Activated CD4-positive, alpha-beta T cell treated with anti-CD3 and anti-CD28 coated beads, Interleukin-2, amount 10 ng/mL, durations not matched to agents 7 days and 5 days (primary cell): ENCODE measurements around the gene MED10. TPM values are rescaled to one million over a fixed set of nuclear protein-coding genes. Genes with fewer than 3 reads are reported as not detected.

Experiments
- CTCF ChIA-PET: fragments of 350-600 bp; sonication (Branson Sonifier 250); formaldehyde crosslinking; loops from one replicate; lab custom pipeline; 2021; ENCODE audit warnings: antibody characterized with exemption; lab: Charles Lee
- POLR2A ChIA-PET: fragments of 350-600 bp; sonication (Branson Sonifier 250); formaldehyde crosslinking; loops from one replicate; lab custom pipeline; 2021; ENCODE audit warnings: antibody characterized with exemption; lab: Charles Lee
- DNase-seq: peaks from one replicate; pipeline ENCODE4 v3.0.0-alpha.2; 2020
- H3K27ac Mint-ChIP-seq: one replicate; pipeline ENCODE4 v1.8.0; 2021; ENCODE audit warnings: mild to moderate bottlenecking, moderate library complexity, mixed read lengths
- H3K27me3 Mint-ChIP-seq: one replicate; pipeline ENCODE4 v1.8.0; 2021; ENCODE audit warnings: mixed read lengths
- H3K36me3 Mint-ChIP-seq: one replicate; pipeline ENCODE4 v1.8.0; 2021; ENCODE audit warnings: low read depth, mixed read lengths
- H3K4me1 Mint-ChIP-seq: one replicate; pipeline ENCODE4 v1.8.0; 2021; ENCODE audit warnings: mixed read lengths
- H3K4me3 Mint-ChIP-seq: one replicate; pipeline ENCODE4 v1.8.0; 2021; ENCODE audit warnings: mild to moderate bottlenecking, moderate library complexity, mixed read lengths
- H3K9me3 Mint-ChIP-seq: one replicate; pipeline ENCODE4 v1.8.0; 2021; ENCODE audit warnings: mixed read lengths
- total RNA-seq, 2 experiments: library from RNA; stranded (reverse); gene quantifications; one replicate each; pipeline ENCODE4 v1.2.3, GENCODE V29; 2021

MED10 gene
- total RNA-seq, 2 experiments from 2014 or later, result 52.7 to 53.9 TPM

GRCh38 chr5:6383376-6383775 lies 5.0 kb upstream of the MED10 start:
- ChIA-PET POLR2A (no interaction called here), CTCF (interaction anchor here (0.5 to 0.6 kb wide), 3 partner anchors 54 to 948 kb away, joined by 3 to 4 read pairs (median 3); no protein-coding TSS in a partner anchor)
- peaks cover under 1% of the 10 kb centered on the region for H3K36me3 Mint-ChIP-seq

GRCh38 chr5:6379246-6379645 lies 899 bp upstream of the MED10 start:
- Mint-ChIP-seq H3K4me3 (peak overlapping the region; percentile 94), H3K4me1 (peaks cover 42% of the 10 kb centered on the region), H3K27ac (peak overlapping the region; percentile 96), H3K9me3 (peaks cover 2% of the 10 kb centered on the region), H3K36me3 (peaks cover 36% of the 10 kb centered on the region), H3K27me3 (peaks cover 9% of the 10 kb centered on the region)
- CTCF ChIA-PET, result interaction anchor here (1.1 to 1.2 kb wide), 2 partner anchors 10 to 21 kb away, joined by 3 read pairs; no protein-coding TSS in a partner anchor
- no peak for DNase-seq
- POLR2A ChIA-PET, result interaction anchor here (0.9 kb wide), 1 partner anchor 957 kb away, joined by 3 read pairs; the partner anchor contains the start of gene ICE1

More at GRCh38 chr5:6383376-6383775, 5.0 kb upstream of the MED10 start:
- DNase-seq, result no peak
- Mint-ChIP-seq H3K27me3 (peaks cover 16% of the 10 kb centered on the region), H3K9me3 (peaks cover 2% of the 10 kb centered on the region), H3K4me3 (no peak overlapping the region), H3K4me1 (peaks cover 12% of the 10 kb centered on the region), H3K27ac (no peak overlapping the region)

- H3K36me3 Mint-ChIP-seq, result peaks cover 41% of the 10 kb centered on the region
- H3K9me3 Mint-ChIP-seq, result peaks cover 2% of the 10 kb centered on the region
- no peak for DNase-seq
- H3K27ac Mint-ChIP-seq, result peak overlapping the region; percentile 96
- H3K27me3 Mint-ChIP-seq, result peaks cover 6% of the 10 kb centered on the region
- ChIA-PET CTCF (interaction anchor here (1.1 to 1.2 kb wide), 2 partner anchors 11 to 20 kb away, joined by 3 read pairs; no protein-coding TSS in a partner anchor), POLR2A (interaction anchor here (0.9 kb wide), 2 partner anchors 16 to 957 kb away, joined by 3 read pairs; partner anchors contain the start of gene ICE1)
- H3K4me1 Mint-ChIP-seq, result peaks cover 46% of the 10 kb centered on the region
- H3K4me3 Mint-ChIP-seq, result peak overlapping the region; percentile 94
Measured at GRCh38 chr5:6378766-6379103, 388 bp upstream of the MED10 start.

GRCh38 chr5:6377582-6377904 lies 804 bp downstream of the MED10 start:
- Mint-ChIP-seq H3K27ac (peak overlapping the region; percentile 96), H3K27me3 (peaks cover 2% of the 10 kb centered on the region), H3K4me1 (peaks cover 53% of the 10 kb centered on the region), H3K9me3 (peaks cover 2% of the 10 kb centered on the region), H3K4me3 (peak overlapping the region; percentile 94), H3K36me3 (peaks cover 53% of the 10 kb centered on the region)
- CTCF ChIA-PET, result interaction anchor here (1.4 kb wide), 1 partner anchor 9 kb away, joined by 9 read pairs; no protein-coding TSS in a partner anchor
- DNase-seq, result no peak
- POLR2A ChIA-PET, result interaction anchor here (0.7 kb wide), 1 partner anchor 142 kb away, joined by 3 read pairs; no protein-coding TSS in a partner anchor

- ChIA-PET POLR2A (interaction anchor here (1.1 kb wide), 1 partner anchor 9 kb away, joined by 5 read pairs; no protein-coding TSS in a partner anchor), CTCF (interaction anchor here (1.4 kb wide), 2 partner anchors 10 to 11 kb away, joined by 4 to 9 read pairs; no protein-coding TSS in a partner anchor)
- H3K4me3 Mint-ChIP-seq, result peak overlapping the region; percentile 94
- peaks cover 1% of the 10 kb centered on the region for H3K27me3 Mint-ChIP-seq
- H3K4me1 Mint-ChIP-seq, result peaks cover 55% of the 10 kb centered on the region
- no peak for DNase-seq
- peaks cover 2% of the 10 kb centered on the region for H3K9me3 Mint-ChIP-seq
- H3K27ac Mint-ChIP-seq, result peak overlapping the region; percentile 96
- H3K36me3 Mint-ChIP-seq, result peaks cover 58% of the 10 kb centered on the region
Measured at GRCh38 chr5:6376974-6377520, 1.3 kb downstream of the MED10 start.

- Mint-ChIP-seq H3K4me3 (no peak overlapping the region), H3K36me3 (peaks cover 76% of the 10 kb centered on the region), H3K27me3 (no peaks in the 10 kb centered on the region), H3K4me1 (peaks cover 43% of the 10 kb centered on the region), H3K27ac (no peak overlapping the region), H3K9me3 (no peaks in the 10 kb centered on the region)
- POLR2A ChIA-PET, result no interaction called here
- no peak for DNase-seq
- CTCF ChIA-PET, result no interaction called here
Measured at GRCh38 chr5:6373081-6373846, 5.1 kb downstream of the MED10 start.

- Mint-ChIP-seq H3K27ac (no peak overlapping the region), H3K36me3 (peaks cover 71% of the 10 kb centered on the region), H3K4me3 (no peak overlapping the region), H3K9me3 (no peaks in the 10 kb centered on the region), H3K4me1 (peaks cover 40% of the 10 kb centered on the region), H3K27me3 (no peaks in the 10 kb centered on the region)
- no peak for DNase-seq
- ChIA-PET POLR2A (no interaction called here), CTCF (interaction anchor here (1.2 kb wide), 1 partner anchor 12 kb away, joined by 3 read pairs; no protein-coding TSS in a partner anchor)
Measured at GRCh38 chr5:6372251-6373080, 5.9 kb downstream of the MED10 start.

- Mint-ChIP-seq H3K27me3 (no peaks in the 10 kb centered on the region), H3K36me3 (peaks cover 64% of the 10 kb centered on the region), H3K27ac (no peak overlapping the region), H3K9me3 (no peaks in the 10 kb centered on the region), H3K4me1 (peaks cover 32% of the 10 kb centered on the region), H3K4me3 (no peak overlapping the region)
- CTCF ChIA-PET, result interaction anchor here (1.2 kb wide), 1 partner anchor 11 kb away, joined by 3 read pairs; no protein-coding TSS in a partner anchor
- POLR2A ChIA-PET, result no interaction called here
- DNase-seq, result no peak
Measured at GRCh38 chr5:6371079-6371810, 7.1 kb downstream of the MED10 start.

GRCh38 chr5:6370580-6370979 lies 7.8 kb downstream of the MED10 start:
- no peak overlapping the region for H3K4me3 Mint-ChIP-seq
- H3K27me3 Mint-ChIP-seq, result no peaks in the 10 kb centered on the region
- CTCF ChIA-PET, result interaction anchor here (1.3 kb wide), 1 partner anchor 11 kb away, joined by 5 read pairs; no protein-coding TSS in a partner anchor
- POLR2A ChIA-PET, result no interaction called here
- no peaks in the 10 kb centered on the region for H3K9me3 Mint-ChIP-seq
- H3K27ac Mint-ChIP-seq, result no peak overlapping the region
- peaks cover 25% of the 10 kb centered on the region for H3K4me1 Mint-ChIP-seq
- no peak for DNase-seq
- peaks cover 58% of the 10 kb centered on the region for H3K36me3 Mint-ChIP-seq

GRCh38 chr5:6365977-6366590 lies 12.3 kb downstream of the MED10 start:
- CTCF ChIA-PET, result interaction anchor here (1.3 to 1.6 kb wide), 2 partner anchors 10 to 13 kb away, joined by 4 read pairs; no protein-coding TSS in a partner anchor

GRCh38 chr5:6365142-6365976 lies 13.0 kb downstream of the MED10 start:
- no peak overlapping the region for H3K27ac Mint-ChIP-seq
- CTCF ChIA-PET, result interaction anchor here (1.3 kb wide), 1 partner anchor 11 kb away, joined by 4 read pairs; no protein-coding TSS in a partner anchor

More at GRCh38 chr5:6365977-6366590, 12.3 kb downstream of the MED10 start:
- peaks cover 43% of the 10 kb centered on the region for H3K36me3 Mint-ChIP-seq
- no peak for DNase-seq
- H3K9me3 Mint-ChIP-seq, result no peaks in the 10 kb centered on the region
- H3K27ac Mint-ChIP-seq, result peak overlapping the region; percentile 63
- POLR2A ChIA-PET, result no interaction called here
- H3K27me3 Mint-ChIP-seq, result no peaks in the 10 kb centered on the region
- H3K4me1 Mint-ChIP-seq, result peaks cover 12% of the 10 kb centered on the region
- no peak overlapping the region for H3K4me3 Mint-ChIP-seq

More at GRCh38 chr5:6365142-6365976, 13.0 kb downstream of the MED10 start:
- Mint-ChIP-seq H3K9me3 (no peaks in the 10 kb centered on the region), H3K27me3 (no peaks in the 10 kb centered on the region), H3K4me1 (peaks cover 18% of the 10 kb centered on the region), H3K4me3 (no peak overlapping the region), H3K36me3 (peaks cover 41% of the 10 kb centered on the region)
- POLR2A ChIA-PET, result no interaction called here
- DNase-seq, result no peak
